Upper lobe of right lung (tissue), 1 donor: Measurements from ENCODE around the gene LAMA3. TPM values are rescaled to one million over a fixed set of nuclear protein-coding genes. Genes with fewer than 3 reads are reported as not detected.

Experiments used
- ATAC-seq: fragments of 200-7000 bp; cut with Tn5 transposase; one replicate; pipeline ENCODE4 v1.9.1; 2020; ENCODE audit warnings: mild to moderate bottlenecking, moderate library complexity
- DNase-seq: peaks from one replicate; pipeline ENCODE4 v3.0.0-alpha.2; 2020
- H3K27ac ChIP-seq: fragments of 200-600 bp; one replicate; pipeline ENCODE4 v1.8.0; 2022
- H3K27me3 ChIP-seq: fragments of 200-600 bp; one replicate; pipeline ENCODE4 v1.8.0; 2022; ENCODE audit warnings: mild to moderate bottlenecking
- H3K36me3 ChIP-seq: fragments of 200-600 bp; one replicate; pipeline ENCODE4 v1.8.0; 2022
- H3K4me1 ChIP-seq: fragments of 200-600 bp; one replicate; pipeline ENCODE4 v1.8.0; 2022
- H3K4me3 ChIP-seq: fragments of 200-600 bp; one replicate; pipeline ENCODE4 v1.8.0; 2022; ENCODE audit warnings: mild to moderate bottlenecking
- H3K9me3 ChIP-seq: fragments of 200-600 bp; one replicate; pipeline ENCODE4 v1.8.0; 2022
- CTCF ChIP-seq: fragments of 200-600 bp; IDR thresholded peaks from one replicate; pipeline ENCODE4 v1.8.0; 2022; ENCODE audit warnings: antibody characterized with exemption
- intact Hi-C: fragments of 100-400 bp; cut with DNase I; formaldehyde crosslinking; loops from one replicate; pipeline ENCODE4 v1.11.0; 2022
- total RNA-seq: library from RNA; stranded (reverse); fragmentation: NEBNext Ultra II Directional; extraction: Animal tissue kit (Norgen Biotek cat#: 25700); gene quantifications from one replicate; pipeline ENCODE4 v1.2.1, GENCODE V29; 2021
- donor health status: DM: no; HTN: yes; CAD: no; lungs with severe emphysema.

Gene LAMA3
- total RNA-seq, 1 donor from 2014 or later: 139 TPM

GRCh38 chr18:23850215-23850614, 161.0 kb downstream of the LAMA3 start:
- Histone ChIP-seq H3K27ac (no peak overlapping the region), H3K4me1 (no peaks in the 10 kb centered on the region), H3K27me3 (no peaks in the 10 kb centered on the region), H3K4me3 (no peak overlapping the region), H3K36me3 (peaks cover 7% of the 10 kb centered on the region), H3K9me3 (no peaks in the 10 kb centered on the region)
- TF ChIP-seq CTCF: no peak
- DNase-seq (no peak), ATAC-seq (no peak)
- intact Hi-C loops: no loop called here

GRCh38 chr18:23851470-23852002, 162.3 kb downstream of the LAMA3 start:
- Histone ChIP-seq H3K9me3 (no peaks in the 10 kb centered on the region), H3K36me3 (peaks cover 7% of the 10 kb centered on the region), H3K4me1 (no peaks in the 10 kb centered on the region), H3K27me3 (no peaks in the 10 kb centered on the region), H3K27ac (no peak overlapping the region), H3K4me3 (no peak overlapping the region)
- no peak for TF ChIP-seq CTCF
- ATAC-seq: no peak
- intact Hi-C loops: no loop called here
- no peak for DNase-seq

GRCh38 chr18:23852236-23853045, 163.2 kb downstream of the LAMA3 start:
- Histone ChIP-seq H3K4me3 (no peak overlapping the region), H3K4me1 (no peaks in the 10 kb centered on the region), H3K9me3 (no peaks in the 10 kb centered on the region), H3K27ac (no peak overlapping the region), H3K36me3 (peaks cover 7% of the 10 kb centered on the region), H3K27me3 (no peaks in the 10 kb centered on the region)
- no peak for TF ChIP-seq CTCF
- intact Hi-C loops: no loop called here
- DNase-seq (no peak), ATAC-seq (no peak)

DNA sequence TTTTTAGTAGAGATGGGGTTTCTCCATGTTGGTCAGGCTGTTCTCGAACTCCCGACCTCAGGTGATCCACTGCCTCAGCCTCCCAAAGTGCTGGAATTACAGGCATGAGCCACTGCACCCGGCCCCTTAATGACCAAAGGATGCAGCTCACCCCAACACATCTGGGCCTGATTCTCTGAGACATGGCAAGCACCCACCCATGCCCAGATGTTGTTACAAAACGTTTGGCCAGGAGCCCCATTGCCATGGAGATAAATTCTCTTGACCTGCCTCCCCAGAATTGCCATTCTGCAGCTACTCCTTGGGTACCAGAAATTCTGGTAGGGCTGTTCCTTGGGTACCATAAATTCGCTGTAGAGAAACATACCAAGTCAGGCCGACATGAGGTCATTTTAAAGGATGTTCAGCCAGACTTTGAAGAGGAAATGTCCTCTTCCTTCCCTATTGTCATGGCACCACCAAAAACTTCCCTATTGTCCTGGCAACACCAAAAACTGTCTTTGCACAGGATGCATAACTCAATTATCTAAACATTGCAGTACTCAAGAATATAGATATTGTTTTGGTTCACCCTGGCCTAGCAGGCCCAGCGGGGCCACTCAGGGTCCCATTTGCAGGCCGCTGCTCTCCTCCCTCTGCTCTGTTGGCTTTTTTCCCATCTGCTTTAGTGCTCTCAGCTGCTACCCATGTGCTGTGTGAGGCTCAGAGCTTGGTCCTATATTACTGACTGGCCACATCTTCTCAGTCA, 164.4 kb downstream of the LAMA3 start:
- Histone ChIP-seq H3K4me1 (no peaks in the 10 kb centered on the region), H3K36me3 (peaks cover 7% of the 10 kb centered on the region), H3K27ac (no peak overlapping the region), H3K27me3 (no peaks in the 10 kb centered on the region), H3K9me3 (no peaks in the 10 kb centered on the region), H3K4me3 (no peak overlapping the region)
- DNase-seq (no peak), ATAC-seq (no peak)
- intact Hi-C loops: no loop called here
- no peak for TF ChIP-seq CTCF

DNA sequence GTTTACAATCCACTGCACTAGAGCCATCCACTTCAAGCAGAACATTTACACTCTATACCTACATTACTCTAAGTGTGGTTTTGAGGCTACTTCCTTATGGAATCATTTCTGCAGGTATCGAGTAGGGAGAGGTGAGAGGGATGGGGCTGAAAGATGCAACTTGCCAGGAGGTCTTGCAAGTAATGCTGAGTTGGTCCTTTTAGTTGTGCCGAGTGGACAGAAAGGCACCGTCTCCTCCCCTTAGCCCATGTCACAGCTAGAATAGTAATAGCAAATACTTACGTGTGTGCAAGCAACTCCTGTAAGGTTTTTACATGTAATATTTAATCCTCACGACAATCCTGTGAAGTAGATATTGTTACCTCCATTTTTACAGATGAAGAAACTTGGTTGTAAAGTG, 166.5 kb downstream of the LAMA3 start:
- ATAC-seq (no peak), DNase-seq (no peak)
- H3K4me3 ChIP-seq: no peak overlapping the region
- H3K4me1 ChIP-seq: no peaks in the 10 kb centered on the region
- H3K27me3 ChIP-seq: no peaks in the 10 kb centered on the region
- H3K9me3 ChIP-seq: no peaks in the 10 kb centered on the region
- TF ChIP-seq CTCF: no peak
- no peak overlapping the region for H3K27ac ChIP-seq
- intact Hi-C loops: no loop called here
- H3K36me3 ChIP-seq: peaks cover 7% of the 10 kb centered on the region
